ENCODE results near the gene KLHL2. TPM values are rescaled to one million over a fixed set of nuclear protein-coding genes. Genes with fewer than 3 reads are reported as not detected.

The KLHL2 gene
- total RNA-seq, 6 experiments from 2014 or later: 10.9 to 13.7 (median 11.4) TPM

DNA sequence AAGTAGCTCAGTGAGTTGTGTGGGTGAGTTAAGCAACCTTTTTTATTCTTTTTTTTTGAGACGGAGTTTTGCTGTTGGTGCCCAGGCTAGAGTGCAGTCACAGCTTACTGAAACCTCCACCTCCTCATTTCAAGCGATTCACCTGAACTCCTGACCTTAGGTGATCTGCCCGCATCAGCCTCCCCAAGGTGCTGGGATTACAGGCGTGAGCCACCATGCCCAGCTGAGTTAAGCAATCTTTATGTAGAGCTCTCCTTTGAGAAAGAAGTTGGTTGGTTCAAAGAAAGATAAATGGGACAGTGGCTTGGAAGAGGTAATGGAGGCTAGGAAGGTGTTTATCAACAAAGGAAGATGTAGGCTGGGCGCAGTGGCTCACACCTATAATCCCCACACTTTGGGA lies 123.3 kb downstream of the KLHL2 start:
- TF ChIP-seq, protein P1, sequence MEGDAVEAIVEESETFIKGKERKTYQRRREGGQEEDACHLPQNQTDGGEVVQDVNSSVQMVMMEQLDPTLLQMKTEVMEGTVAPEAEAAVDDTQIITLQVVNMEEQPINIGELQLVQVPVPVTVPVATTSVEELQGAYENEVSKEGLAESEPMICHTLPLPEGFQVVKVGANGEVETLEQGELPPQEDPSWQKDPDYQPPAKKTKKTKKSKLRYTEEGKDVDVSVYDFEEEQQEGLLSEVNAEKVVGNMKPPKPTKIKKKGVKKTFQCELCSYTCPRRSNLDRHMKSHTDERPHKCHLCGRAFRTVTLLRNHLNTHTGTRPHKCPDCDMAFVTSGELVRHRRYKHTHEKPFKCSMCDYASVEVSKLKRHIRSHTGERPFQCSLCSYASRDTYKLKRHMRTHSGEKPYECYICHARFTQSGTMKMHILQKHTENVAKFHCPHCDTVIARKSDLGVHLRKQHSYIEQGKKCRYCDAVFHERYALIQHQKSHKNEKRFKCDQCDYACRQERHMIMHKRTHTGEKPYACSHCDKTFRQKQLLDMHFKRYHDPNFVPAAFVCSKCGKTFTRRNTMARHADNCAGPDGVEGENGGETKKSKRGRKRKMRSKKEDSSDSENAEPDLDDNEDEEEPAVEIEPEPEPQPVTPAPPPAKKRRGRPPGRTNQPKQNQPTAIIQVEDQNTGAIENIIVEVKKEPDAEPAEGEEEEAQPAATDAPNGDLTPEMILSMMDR (IDR thresholded peaks at IDR 0.05): no peak
- Mint-ChIP-seq H3K36me3 (ENCODE audit: low read depth) (peaks cover 11% of the 10 kb centered on the region; the same call in 1 of the 2 replicates), H3K27ac (no peak overlapping the region), H3K4me3 (no peak overlapping the region), H3K4me1 (ENCODE audit: low read depth) (peaks cover 35% of the 10 kb centered on the region), H3K9me3 (peaks cover 2% of the 10 kb centered on the region), H3K27me3 (ENCODE audit: insufficient read depth) (no peaks in the 10 kb centered on the region)
- no peak for DNase-seq

DNA sequence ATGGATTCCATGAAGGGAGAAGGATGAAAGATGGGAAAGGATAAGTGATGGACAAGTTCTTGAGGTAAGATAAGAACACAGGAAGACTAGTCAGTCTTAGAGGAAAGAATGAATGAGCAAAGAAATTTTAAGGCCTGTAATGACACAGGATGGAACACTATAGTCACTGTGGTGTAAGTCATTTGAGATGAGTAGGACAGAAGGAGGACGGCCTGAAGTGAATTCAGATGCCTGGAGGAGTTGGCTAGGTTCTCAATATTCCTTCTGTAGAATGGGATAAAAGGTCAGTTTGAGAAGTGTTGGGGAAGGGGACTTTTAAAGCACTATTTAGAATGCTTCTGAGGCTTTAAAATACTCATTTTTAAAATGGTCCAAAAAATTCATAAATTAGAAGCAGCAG lies 124.0 kb downstream of the KLHL2 start:
- H3K36me3 Mint-ChIP-seq (ENCODE audit: low read depth): peaks cover 9% of the 10 kb centered on the region; the same call in 1 of the 2 replicates
- H3K27ac Mint-ChIP-seq: no peak overlapping the region
- TF ChIP-seq, protein P1 (IDR thresholded peaks at IDR 0.05): no peak
- no peak for DNase-seq
- no peaks in the 10 kb centered on the region for H3K9me3 Mint-ChIP-seq
- H3K4me1 Mint-ChIP-seq (ENCODE audit: low read depth): peaks cover 28% of the 10 kb centered on the region
- H3K27me3 Mint-ChIP-seq (ENCODE audit: insufficient read depth): no peaks in the 10 kb centered on the region
- no peak overlapping the region for H3K4me3 Mint-ChIP-seq

DNA sequence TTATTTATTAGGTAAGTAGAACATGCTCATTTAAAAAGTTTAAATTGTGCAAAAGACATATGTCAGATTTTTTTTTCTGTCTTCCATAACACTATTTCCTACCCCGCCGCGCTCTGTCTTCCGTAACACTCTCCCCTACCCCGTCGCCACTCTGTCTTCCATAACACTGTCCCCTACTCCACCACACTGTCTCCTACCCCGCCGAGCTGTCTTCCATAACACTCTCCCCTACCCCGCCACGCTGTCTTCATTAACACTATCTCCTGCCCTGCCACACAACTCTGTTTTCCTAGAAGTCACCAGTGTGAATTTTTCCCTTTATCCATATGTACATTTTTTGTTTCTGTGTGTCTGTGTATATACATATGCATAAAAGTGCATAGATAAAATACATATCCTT lies 124.5 kb downstream of the KLHL2 start:
- H3K4me3 Mint-ChIP-seq: no peak overlapping the region
- H3K4me1 Mint-ChIP-seq (ENCODE audit: low read depth): peaks cover 26% of the 10 kb centered on the region
- no peak overlapping the region for H3K27ac Mint-ChIP-seq

DNA sequence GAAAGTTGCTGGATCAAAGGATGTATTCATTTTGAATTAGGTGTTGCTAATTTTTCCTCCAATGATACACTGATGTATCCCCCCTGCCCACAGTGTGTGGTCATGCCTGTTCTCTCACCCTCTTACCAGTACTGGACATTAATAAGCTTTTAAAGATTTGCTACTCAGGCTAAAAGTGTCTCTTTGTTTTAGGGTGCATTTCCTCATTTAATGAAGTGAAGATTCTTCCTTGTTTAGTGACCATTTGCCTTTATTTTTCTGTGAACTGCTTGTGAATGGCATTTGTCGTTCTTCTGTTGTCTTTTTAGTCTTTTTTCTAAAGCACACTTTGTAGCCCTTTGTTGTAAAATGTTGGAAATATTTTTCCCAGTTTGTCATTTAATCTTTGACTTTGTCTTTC lies 125.1 kb downstream of the KLHL2 start:
- H3K27ac Mint-ChIP-seq: no peak overlapping the region
- H3K36me3 Mint-ChIP-seq (ENCODE audit: low read depth): peaks cover 9% of the 10 kb centered on the region; the same call in 1 of the 2 replicates
- H3K4me1 Mint-ChIP-seq (ENCODE audit: low read depth): peaks cover 26% of the 10 kb centered on the region
- no peak for DNase-seq
- H3K4me3 Mint-ChIP-seq: no peak overlapping the region
- TF ChIP-seq, protein P1 (IDR thresholded peaks at IDR 0.05): no peak
- H3K9me3 Mint-ChIP-seq: no peaks in the 10 kb centered on the region
- H3K27me3 Mint-ChIP-seq (ENCODE audit: insufficient read depth): no peaks in the 10 kb centered on the region

More for the DNA sequence above, 124.5 kb downstream of the KLHL2 start:
- H3K9me3 Mint-ChIP-seq: no peaks in the 10 kb centered on the region
- TF ChIP-seq, protein P1 (IDR thresholded peaks at IDR 0.05): no peak
- no peaks in the 10 kb centered on the region for H3K27me3 Mint-ChIP-seq (ENCODE audit: insufficient read depth)
- DNase-seq: no peak
- peaks cover 9% of the 10 kb centered on the region; the same call in 1 of the 2 replicates for H3K36me3 Mint-ChIP-seq (ENCODE audit: low read depth)

DNA sequence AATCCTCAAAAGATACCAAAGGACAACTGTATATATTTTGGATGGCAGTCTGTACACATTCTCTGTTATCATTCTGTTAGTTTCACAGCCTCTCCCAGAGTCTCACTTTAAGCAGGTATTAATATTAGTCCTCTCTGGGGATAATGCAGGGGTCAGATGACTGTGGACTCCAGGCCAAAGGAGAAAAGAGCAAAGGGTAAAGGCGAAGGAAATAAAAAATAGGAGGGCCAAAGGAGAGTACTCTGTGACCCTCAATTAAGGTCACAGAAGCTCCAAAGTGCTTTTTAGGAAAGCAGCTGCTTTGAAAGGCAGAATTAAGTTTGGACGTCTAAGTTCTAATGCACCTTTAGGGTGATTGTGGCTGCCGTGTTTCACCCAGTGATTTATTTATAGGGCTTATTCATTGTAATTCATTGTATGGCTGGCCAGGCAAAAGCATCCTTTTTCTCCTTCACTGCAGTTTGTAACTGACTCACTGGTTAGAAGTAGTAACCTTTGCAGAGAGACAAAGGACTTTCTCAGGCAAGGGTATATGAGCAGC lies 127.9 kb downstream of the KLHL2 start:
- TF ChIP-seq, protein P1 (IDR thresholded peaks at IDR 0.05): no peak
- peaks cover 26% of the 10 kb centered on the region for H3K4me1 Mint-ChIP-seq (ENCODE audit: low read depth)
- peaks cover 9% of the 10 kb centered on the region; the same call in 1 of the 2 replicates for H3K36me3 Mint-ChIP-seq (ENCODE audit: low read depth)

More for the DNA sequence above, 127.9 kb downstream of the KLHL2 start:
- no peak for DNase-seq
- Mint-ChIP-seq H3K27me3 (ENCODE audit: insufficient read depth) (no peaks in the 10 kb centered on the region), H3K27ac (no peak overlapping the region), H3K9me3 (no peaks in the 10 kb centered on the region), H3K4me3 (no peak overlapping the region)
